ENCODE results near the gene DCAF15.
A peak's percentile ranks its signal among the peaks of the same experiment; 100 is the strongest.

Gene DCAF15

DNA sequence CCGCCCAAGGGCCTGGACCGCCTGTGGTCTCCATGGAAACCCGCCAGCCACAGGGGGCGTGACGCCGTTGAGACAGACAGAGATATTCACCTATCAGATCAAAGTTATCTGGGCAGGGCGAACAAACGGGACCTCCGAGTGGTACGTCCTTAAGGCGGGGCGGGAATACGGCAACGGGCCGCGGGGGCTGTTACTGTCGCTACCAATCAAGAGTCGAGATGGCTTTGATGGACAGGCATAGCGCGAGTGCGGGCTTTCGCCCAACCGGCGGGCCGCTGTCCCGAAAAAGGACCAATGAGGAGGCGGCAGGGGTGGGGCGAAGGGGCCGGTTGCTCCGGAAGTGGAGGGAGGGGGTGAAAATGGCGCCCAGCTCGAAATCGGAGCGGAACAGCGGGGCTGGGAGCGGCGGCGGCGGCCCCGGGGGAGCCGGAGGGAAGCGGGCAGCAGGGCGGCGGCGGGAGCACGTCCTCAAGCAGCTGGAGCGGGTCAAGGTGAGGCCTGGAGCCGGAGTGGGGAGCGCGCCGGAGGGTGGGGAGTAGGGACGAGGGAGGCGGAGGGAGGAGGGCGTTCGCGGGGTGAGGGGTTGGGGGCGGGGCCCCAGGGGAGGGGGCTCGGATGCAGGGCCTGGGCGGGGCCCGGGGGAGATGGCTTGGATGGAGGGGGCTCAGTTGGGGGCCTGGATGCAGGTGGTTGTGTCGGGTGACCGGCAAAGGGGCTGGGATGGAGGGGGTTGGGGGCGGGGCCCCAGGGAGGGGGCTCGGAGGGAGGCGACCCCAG lies at the start of gene DCAF15:
TSS of gene DCAF15 (plus strand) at position 356 of the 777 bp plus-strand sequence. CDS start at position 360, 4 bp downstream.
- peak within 1 kb of the TSS; percentile 55 for H3K27ac ChIP-seq (ENCODE audit: low read length)
- peaks cover 15% of the 10 kb centered on the region for H3K4me1 ChIP-seq (ENCODE audit: control insufficient read depth, insufficient read depth, low read length)
- H3K36me3 ChIP-seq (ENCODE audit: control insufficient read depth in 2 of 2, insufficient read depth in 2 of 2, low read length in 2 of 2): peaks cover 19 to 20% of the 10 kb centered on the region in 2 donors
- no peaks in the 10 kb centered on the region for H3K27me3 ChIP-seq (ENCODE audit: control insufficient read depth in 1 of 2, insufficient read depth in 2 of 2, low read length in 2 of 2)
- H3K4me3 ChIP-seq (ENCODE audit: low read length in 2 of 2): peak within 1 kb of the TSS; percentile 71 to 80
- no peaks in the 10 kb centered on the region for H3K9me3 ChIP-seq (ENCODE audit: control insufficient read depth in 2 of 2, low read length in 2 of 2)
- peak within 1 kb of the TSS; percentile 51 to 71 for H3K9ac ChIP-seq (ENCODE audit: low read length in 2 of 2)

DNA sequence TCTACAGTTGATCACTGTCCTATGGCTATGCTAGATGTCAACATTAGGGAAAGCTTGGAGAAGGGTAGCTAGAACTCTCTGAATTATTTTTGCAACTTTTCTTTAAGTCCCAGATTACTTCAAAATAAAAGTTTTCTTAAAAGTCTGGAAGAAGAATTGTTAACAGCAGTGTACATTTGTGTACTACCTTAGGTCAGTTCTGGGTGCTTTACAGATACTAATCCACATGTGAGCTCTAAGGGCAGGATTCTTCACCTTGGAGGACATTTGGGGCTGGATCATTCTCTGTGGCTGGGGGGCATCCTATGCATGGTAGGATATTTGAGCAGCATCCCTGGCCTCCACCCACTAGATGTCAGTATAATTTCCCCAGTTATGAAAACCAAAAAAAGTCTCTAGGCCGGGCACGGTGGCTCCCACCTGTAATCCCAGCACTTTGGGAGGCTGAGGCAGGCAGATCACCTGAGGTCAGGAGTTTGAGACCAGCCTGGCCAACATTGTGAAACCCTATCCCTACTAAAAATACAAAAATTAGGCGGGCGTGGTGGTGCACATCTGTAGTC lies 49.2 kb upstream of the DCAF15 start:
- H3K36me3 ChIP-seq (ENCODE audit: control insufficient read depth in 2 of 2, insufficient read depth in 2 of 2, low read length in 2 of 2): no peaks in the 10 kb centered on the region
- H3K27ac ChIP-seq (ENCODE audit: low read length): no peak overlapping the region
- no peak overlapping the region for H3K9ac ChIP-seq (ENCODE audit: low read length in 2 of 2)
- H3K4me3 ChIP-seq (ENCODE audit: low read length in 2 of 2): no peak overlapping the region
- no peaks in the 10 kb centered on the region for H3K9me3 ChIP-seq (ENCODE audit: control insufficient read depth in 2 of 2, low read length in 2 of 2)
- peaks cover 16% of the 10 kb centered on the region for H3K4me1 ChIP-seq (ENCODE audit: control insufficient read depth, insufficient read depth, low read length)
- no peaks in the 10 kb centered on the region for H3K27me3 ChIP-seq (ENCODE audit: control insufficient read depth in 1 of 2, insufficient read depth in 2 of 2, low read length in 2 of 2)

GRCh38 chr19:13905634-13906520 lies 46.4 kb upstream of the DCAF15 start, which contains the start of the genes BRME1 and CC2D1A:
TSS of gene BRME1 (minus strand) at chr19:13906117. CDS start at chr19:13904892, 1,225 bp downstream.
TSS of gene CC2D1A (plus strand) at chr19:13906201. CDS start at chr19:13906442, 241 bp downstream.
- Histone ChIP-seq H3K4me1 (ENCODE audit: control insufficient read depth, insufficient read depth, low read length) (peaks cover 16% of the 10 kb centered on the region), H3K36me3 (ENCODE audit: control insufficient read depth in 2 of 2, insufficient read depth in 2 of 2, low read length in 2 of 2) (peaks cover 0 to 2% of the 10 kb centered on the region in 2 donors), H3K9ac (ENCODE audit: low read length in 2 of 2) (peak within 1 kb of the TSS; percentile 70 to 82), H3K4me3 (ENCODE audit: low read length in 2 of 2) (peak within 1 kb of the TSS; percentile 57 to 81), H3K9me3 (ENCODE audit: control insufficient read depth in 2 of 2, low read length in 2 of 2) (no peaks in the 10 kb centered on the region), H3K27ac (ENCODE audit: low read length) (no peak within 1 kb of the TSS), H3K27me3 (ENCODE audit: control insufficient read depth in 1 of 2, insufficient read depth in 2 of 2, low read length in 2 of 2) (no peaks in the 10 kb centered on the region)

GRCh38 chr19:13906521-13906904 lies 45.8 kb upstream of the DCAF15 start:
- Histone ChIP-seq H3K36me3 (ENCODE audit: control insufficient read depth in 2 of 2, insufficient read depth in 2 of 2, low read length in 2 of 2) (peaks cover 0 to 3% of the 10 kb centered on the region in 2 donors), H3K4me3 (ENCODE audit: low read length in 2 of 2) (peak overlapping the region; percentile 57 to 81), H3K9me3 (ENCODE audit: control insufficient read depth in 2 of 2, low read length in 2 of 2) (no peaks in the 10 kb centered on the region), H3K27me3 (ENCODE audit: control insufficient read depth in 1 of 2, insufficient read depth in 2 of 2, low read length in 2 of 2) (no peaks in the 10 kb centered on the region), H3K27ac (ENCODE audit: low read length) (no peak overlapping the region), H3K9ac (ENCODE audit: low read length in 2 of 2) (peak overlapping the region; percentile 70 to 82), H3K4me1 (ENCODE audit: control insufficient read depth, insufficient read depth, low read length) (peaks cover 16% of the 10 kb centered on the region)

DNA sequence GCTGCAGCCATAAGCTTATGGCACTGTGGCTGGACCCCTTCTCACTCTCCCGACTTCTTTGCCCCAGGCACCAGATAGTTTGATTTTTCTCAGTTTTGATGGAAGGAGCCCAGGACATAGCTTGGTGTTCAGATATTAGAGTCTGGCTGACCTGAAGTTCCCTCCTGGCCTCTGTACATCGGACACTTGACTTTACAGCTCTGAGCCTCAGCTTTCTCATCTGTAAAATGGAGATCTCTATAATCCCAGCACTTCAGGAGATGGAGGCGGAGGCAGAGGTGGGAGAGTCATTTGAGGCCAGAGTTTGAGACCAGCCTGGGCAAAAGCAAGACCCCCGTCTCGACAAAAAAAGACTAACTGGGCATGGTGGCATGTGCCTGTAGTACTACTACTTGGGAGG lies 45.4 kb upstream of the DCAF15 start:
- Histone ChIP-seq H3K36me3 (ENCODE audit: control insufficient read depth in 2 of 2, insufficient read depth in 2 of 2, low read length in 2 of 2) (peaks cover 0 to 4% of the 10 kb centered on the region in 2 donors), H3K27ac (ENCODE audit: low read length) (no peak overlapping the region), H3K4me3 (ENCODE audit: low read length in 2 of 2) (peak overlapping the region; percentile 57 to 81), H3K4me1 (ENCODE audit: control insufficient read depth, insufficient read depth, low read length) (peaks cover 16% of the 10 kb centered on the region), H3K9ac (ENCODE audit: low read length in 2 of 2) (peak overlapping the region; percentile 70 to 82), H3K9me3 (ENCODE audit: control insufficient read depth in 2 of 2, low read length in 2 of 2) (no peaks in the 10 kb centered on the region), H3K27me3 (ENCODE audit: control insufficient read depth in 1 of 2, insufficient read depth in 2 of 2, low read length in 2 of 2) (no peaks in the 10 kb centered on the region)

GRCh38 chr19:13908674-13909073 lies 43.6 kb upstream of the DCAF15 start:
- H3K27ac ChIP-seq (ENCODE audit: low read length): no peak overlapping the region
- H3K36me3 ChIP-seq (ENCODE audit: control insufficient read depth in 2 of 2, insufficient read depth in 2 of 2, low read length in 2 of 2): peaks cover 10 to 14% of the 10 kb centered on the region in 2 donors
- no peaks in the 10 kb centered on the region for H3K9me3 ChIP-seq (ENCODE audit: control insufficient read depth in 2 of 2, low read length in 2 of 2)
- peaks cover 16% of the 10 kb centered on the region for H3K4me1 ChIP-seq (ENCODE audit: control insufficient read depth, insufficient read depth, low read length)
- no peaks in the 10 kb centered on the region for H3K27me3 ChIP-seq (ENCODE audit: control insufficient read depth in 1 of 2, insufficient read depth in 2 of 2, low read length in 2 of 2)
- H3K9ac ChIP-seq (ENCODE audit: low read length in 2 of 2): no peak overlapping the region
- no peak overlapping the region for H3K4me3 ChIP-seq (ENCODE audit: low read length in 2 of 2)

GRCh38 chr19:13909430-13909829 lies 42.9 kb upstream of the DCAF15 start:
- H3K9ac ChIP-seq (ENCODE audit: low read length in 2 of 2): no peak overlapping the region
- H3K36me3 ChIP-seq (ENCODE audit: control insufficient read depth in 2 of 2, insufficient read depth in 2 of 2, low read length in 2 of 2): peaks cover 10 to 14% of the 10 kb centered on the region in 2 donors
- H3K4me3 ChIP-seq (ENCODE audit: low read length in 2 of 2): no peak overlapping the region
- H3K27ac ChIP-seq (ENCODE audit: low read length): no peak overlapping the region
- H3K27me3 ChIP-seq (ENCODE audit: control insufficient read depth in 1 of 2, insufficient read depth in 2 of 2, low read length in 2 of 2): no peaks in the 10 kb centered on the region
- H3K9me3 ChIP-seq (ENCODE audit: control insufficient read depth in 2 of 2, low read length in 2 of 2): no peaks in the 10 kb centered on the region
- H3K4me1 ChIP-seq (ENCODE audit: control insufficient read depth, insufficient read depth, low read length): peaks cover 16% of the 10 kb centered on the region

DNA sequence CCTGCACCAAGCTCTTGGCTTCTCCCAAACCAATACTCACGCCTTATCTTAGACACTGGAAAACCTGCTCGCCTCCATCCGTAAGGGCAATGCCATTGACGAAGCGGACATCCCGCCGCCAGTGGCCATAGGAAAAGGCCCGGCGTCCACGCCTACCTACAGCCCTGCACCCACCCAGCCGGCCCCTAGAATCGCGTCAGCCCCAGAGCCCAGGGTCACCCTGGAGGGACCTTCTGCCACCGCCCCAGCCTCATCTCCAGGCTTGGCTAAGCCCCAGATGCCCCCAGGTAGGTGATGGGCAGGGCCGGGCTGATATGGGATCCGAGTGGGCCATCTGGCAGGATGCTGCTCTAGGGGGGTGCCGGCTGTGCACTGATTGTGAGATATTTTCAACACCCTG lies 39.0 kb upstream of the DCAF15 start:
- H3K36me3 ChIP-seq (ENCODE audit: control insufficient read depth in 2 of 2, insufficient read depth in 2 of 2, low read length in 2 of 2): peaks cover 20 to 26% of the 10 kb centered on the region in 2 donors
- H3K9ac ChIP-seq (ENCODE audit: low read length in 2 of 2): no peak overlapping the region
- H3K27ac ChIP-seq (ENCODE audit: low read length): no peak overlapping the region
- H3K4me3 ChIP-seq (ENCODE audit: low read length in 2 of 2): no peak overlapping the region
- H3K9me3 ChIP-seq (ENCODE audit: control insufficient read depth in 2 of 2, low read length in 2 of 2): no peaks in the 10 kb centered on the region
- no peaks in the 10 kb centered on the region for H3K27me3 ChIP-seq (ENCODE audit: control insufficient read depth in 1 of 2, insufficient read depth in 2 of 2, low read length in 2 of 2)
- H3K4me1 ChIP-seq (ENCODE audit: control insufficient read depth, insufficient read depth, low read length): no peaks in the 10 kb centered on the region

DNA sequence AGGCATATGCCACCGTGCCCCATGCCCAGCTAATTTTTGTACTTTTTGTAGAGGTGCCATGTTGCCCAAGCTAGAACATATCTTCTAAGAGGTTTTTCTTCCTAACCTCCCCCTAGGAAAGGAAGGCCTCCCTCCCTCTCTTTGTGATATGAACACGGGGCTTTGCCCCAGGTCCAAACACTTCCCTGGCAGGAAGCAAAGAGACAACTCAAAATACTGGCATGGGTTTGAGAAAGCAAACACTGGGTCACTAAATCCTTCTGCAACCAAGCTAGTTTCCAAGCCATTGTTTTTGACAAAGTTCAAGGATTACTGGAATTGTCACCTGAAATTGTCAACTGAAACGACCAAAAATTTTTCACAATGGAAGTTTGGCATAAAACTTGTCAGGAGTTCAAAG lies 37.5 kb upstream of the DCAF15 start:
- no peak overlapping the region for H3K27ac ChIP-seq (ENCODE audit: low read length)
- no peaks in the 10 kb centered on the region for H3K4me1 ChIP-seq (ENCODE audit: control insufficient read depth, insufficient read depth, low read length)
- H3K27me3 ChIP-seq (ENCODE audit: control insufficient read depth in 1 of 2, insufficient read depth in 2 of 2, low read length in 2 of 2): no peaks in the 10 kb centered on the region
- H3K9me3 ChIP-seq (ENCODE audit: control insufficient read depth in 2 of 2, low read length in 2 of 2): no peaks in the 10 kb centered on the region
- H3K36me3 ChIP-seq (ENCODE audit: control insufficient read depth in 2 of 2, insufficient read depth in 2 of 2, low read length in 2 of 2): peaks cover 22 to 26% of the 10 kb centered on the region in 2 donors
- no peak overlapping the region for H3K9ac ChIP-seq (ENCODE audit: low read length in 2 of 2)
- no peak overlapping the region for H3K4me3 ChIP-seq (ENCODE audit: low read length in 2 of 2)

GRCh38 chr19:13917888-13918406 lies 34.4 kb upstream of the DCAF15 start:
- H3K9ac ChIP-seq (ENCODE audit: low read length in 2 of 2): no peak overlapping the region
- no peak overlapping the region for H3K27ac ChIP-seq (ENCODE audit: low read length)
- H3K9me3 ChIP-seq (ENCODE audit: control insufficient read depth in 2 of 2, low read length in 2 of 2): peaks cover 0 to 6% of the 10 kb centered on the region in 2 donors
- H3K36me3 ChIP-seq (ENCODE audit: control insufficient read depth in 2 of 2, insufficient read depth in 2 of 2, low read length in 2 of 2): peaks cover 28 to 32% of the 10 kb centered on the region in 2 donors
- no peaks in the 10 kb centered on the region for H3K27me3 ChIP-seq (ENCODE audit: control insufficient read depth in 1 of 2, insufficient read depth in 2 of 2, low read length in 2 of 2)
- no peaks in the 10 kb centered on the region for H3K4me1 ChIP-seq (ENCODE audit: control insufficient read depth, insufficient read depth, low read length)
- H3K4me3 ChIP-seq (ENCODE audit: low read length in 2 of 2): no peak overlapping the region

Data from stomach smooth muscle (tissue), 2 donors.